Peyer's patch (tissue), 4 donors: ENCODE results near the gene LHFPL2. TPM values are rescaled to one million over a fixed set of nuclear protein-coding genes. Genes with fewer than 3 reads are reported as not detected.

Source experiments
- DNase-seq, 3 donors: peaks; one replicate each; pipeline ENCODE4 v3.0.0-alpha.2; 2017 to 2019
- H3K27ac ChIP-seq, 4 donors: fragments of 200-600 bp; sonication (generic); one replicate each; pipeline ENCODE4 v1.5.1; 2016 to 2019
- H3K27me3 ChIP-seq, 2 donors: fragments of 200-600 bp; sonication (generic); one replicate each; pipeline ENCODE4 v1.5.1; 2019
- H3K36me3 ChIP-seq, 3 donors: fragments of 200-600 bp; sonication (generic); one replicate each; pipeline ENCODE4 v1.5.1; 2016 to 2019
- H3K4me1 ChIP-seq, 4 donors: fragments of 200-600 bp; sonication (generic); one replicate each; pipeline ENCODE4 v1.5.1; 2016 to 2019
- H3K4me3 ChIP-seq, 4 donors: fragments of 200-600 bp; sonication (generic); 1 replicate in 3 of 4; 2 replicates in 1 of 4; pipeline ENCODE4 v1.5.1; 2016 to 2019; ENCODE audit warnings: mild to moderate bottlenecking in 1 of 4
- H3K9me3 ChIP-seq, 4 donors: fragments of 200-600 bp; sonication (generic); one replicate each; pipeline ENCODE4 v1.5.1; 2016 to 2019; ENCODE audit warnings: mild to moderate bottlenecking in 1 of 4
- POLR2A ChIP-seq, 2 donors: fragments of 450-650 bp; IDR thresholded peaks; one replicate each; pipeline ENCODE4 v1.5.1; 2017; ENCODE audit warnings: antibody characterized with exemption in 2 of 2, mild to moderate bottlenecking in 2 of 2, moderate library complexity in 2 of 2
- total RNA-seq, 4 donors: library from RNA; depleted of rRNA; stranded (reverse); fragments of >200 nt; gene quantifications; one replicate each; pipeline ENCODE4 v1.1.0, GENCODE V29; 2016
- TF ChIP-seq, protein P1 (sequence below), 6 experiments: fragments of 450-650 bp in 4 of 6; fragments of 200-600 bp in 2 of 6; sonication (generic) in 1 of 6; IDR thresholded peaks; one replicate each; pipeline ENCODE4 v1.5.1; 2017 to 2019; ENCODE audit warnings: antibody characterized with exemption in 6 of 6, mild to moderate bottlenecking in 3 of 6, moderate library complexity in 1 of 6

Gene LHFPL2
- total RNA-seq, 4 donors from 2014 or later = 22.3 to 63.4 (median 55.7) TPM

DNA sequence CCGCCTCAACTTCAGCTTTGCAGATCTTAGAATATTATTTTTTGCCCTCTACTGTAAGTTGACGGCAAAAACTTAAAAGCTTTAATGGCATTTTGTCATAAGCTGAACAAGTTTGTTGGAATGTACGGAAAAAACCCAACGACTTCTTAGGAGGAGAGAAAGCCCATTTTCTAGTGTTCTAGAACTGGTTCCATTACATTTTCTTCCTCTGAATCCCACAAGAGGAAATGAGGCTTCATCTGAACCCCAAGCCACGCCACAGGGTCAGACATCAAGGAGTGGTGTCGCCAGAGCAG, 113.7 kb downstream of the LHFPL2 start:
- TF ChIP-seq, protein P1, sequence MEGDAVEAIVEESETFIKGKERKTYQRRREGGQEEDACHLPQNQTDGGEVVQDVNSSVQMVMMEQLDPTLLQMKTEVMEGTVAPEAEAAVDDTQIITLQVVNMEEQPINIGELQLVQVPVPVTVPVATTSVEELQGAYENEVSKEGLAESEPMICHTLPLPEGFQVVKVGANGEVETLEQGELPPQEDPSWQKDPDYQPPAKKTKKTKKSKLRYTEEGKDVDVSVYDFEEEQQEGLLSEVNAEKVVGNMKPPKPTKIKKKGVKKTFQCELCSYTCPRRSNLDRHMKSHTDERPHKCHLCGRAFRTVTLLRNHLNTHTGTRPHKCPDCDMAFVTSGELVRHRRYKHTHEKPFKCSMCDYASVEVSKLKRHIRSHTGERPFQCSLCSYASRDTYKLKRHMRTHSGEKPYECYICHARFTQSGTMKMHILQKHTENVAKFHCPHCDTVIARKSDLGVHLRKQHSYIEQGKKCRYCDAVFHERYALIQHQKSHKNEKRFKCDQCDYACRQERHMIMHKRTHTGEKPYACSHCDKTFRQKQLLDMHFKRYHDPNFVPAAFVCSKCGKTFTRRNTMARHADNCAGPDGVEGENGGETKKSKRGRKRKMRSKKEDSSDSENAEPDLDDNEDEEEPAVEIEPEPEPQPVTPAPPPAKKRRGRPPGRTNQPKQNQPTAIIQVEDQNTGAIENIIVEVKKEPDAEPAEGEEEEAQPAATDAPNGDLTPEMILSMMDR (IDR thresholded peaks at IDR 0.05) = no peak
- TF ChIP-seq POLR2A (IDR thresholded peaks at IDR 0.05) = no peak
- no peak for DNase-seq
- Histone ChIP-seq H3K36me3 (no peaks in the 10 kb centered on the region), H3K9me3 (no peaks in the 10 kb centered on the region), H3K4me1 (no peaks in the 10 kb centered on the region), H3K4me3 (no peak overlapping the region), H3K27ac (peak overlapping the region in 2 of 4 donors; percentile 56 to 57), H3K27me3 (no peaks in the 10 kb centered on the region)

DNA sequence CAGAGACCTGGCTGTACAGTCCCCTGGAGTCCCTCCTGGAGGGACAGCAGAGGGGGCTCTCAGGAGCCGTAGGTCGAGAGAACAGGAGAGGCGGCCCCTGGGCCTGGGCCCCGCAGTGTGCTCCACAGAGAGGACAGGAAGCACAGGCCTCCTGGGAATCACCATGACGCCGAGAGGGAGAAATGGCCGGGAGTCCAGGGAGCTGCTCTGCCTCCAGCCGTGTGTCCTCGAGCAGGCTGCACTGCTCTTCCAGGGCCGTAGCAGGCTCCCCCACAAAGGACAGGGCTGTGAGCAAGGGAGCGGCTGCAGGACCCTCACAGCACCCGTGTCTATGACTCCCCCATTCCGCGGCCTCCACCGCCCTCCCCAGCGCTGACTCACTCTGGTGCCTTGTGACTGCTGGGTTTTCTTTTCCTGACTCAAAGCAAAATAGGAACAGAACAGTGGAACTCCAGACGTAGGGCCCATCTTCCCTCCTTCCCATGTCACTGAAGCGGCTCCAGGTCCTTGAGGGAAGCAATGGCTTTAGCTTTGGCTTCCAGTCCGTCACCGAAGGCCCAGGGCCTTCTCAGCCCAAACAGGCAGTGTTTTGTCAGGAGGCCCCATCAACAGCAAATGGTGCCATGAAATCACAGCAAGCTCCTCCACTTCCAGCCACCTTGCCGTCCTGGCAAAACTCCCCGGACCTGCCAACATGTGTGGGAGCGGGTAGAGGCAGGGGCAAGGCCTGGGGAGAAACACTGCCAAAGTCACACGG, 114.2 kb downstream of the LHFPL2 start:
- Histone ChIP-seq H3K4me1 (no peaks in the 10 kb centered on the region), H3K9me3 (no peaks in the 10 kb centered on the region), H3K27ac (peak overlapping the region in 3 of 4 donors; percentile 29 to 57 (median 56)), H3K36me3 (no peaks in the 10 kb centered on the region), H3K27me3 (no peaks in the 10 kb centered on the region), H3K4me3 (no peak overlapping the region)
- no peak for DNase-seq
- TF ChIP-seq, protein P1 (IDR thresholded peaks at IDR 0.05) = no peak
- no peak for TF ChIP-seq POLR2A (IDR thresholded peaks at IDR 0.05)

DNA sequence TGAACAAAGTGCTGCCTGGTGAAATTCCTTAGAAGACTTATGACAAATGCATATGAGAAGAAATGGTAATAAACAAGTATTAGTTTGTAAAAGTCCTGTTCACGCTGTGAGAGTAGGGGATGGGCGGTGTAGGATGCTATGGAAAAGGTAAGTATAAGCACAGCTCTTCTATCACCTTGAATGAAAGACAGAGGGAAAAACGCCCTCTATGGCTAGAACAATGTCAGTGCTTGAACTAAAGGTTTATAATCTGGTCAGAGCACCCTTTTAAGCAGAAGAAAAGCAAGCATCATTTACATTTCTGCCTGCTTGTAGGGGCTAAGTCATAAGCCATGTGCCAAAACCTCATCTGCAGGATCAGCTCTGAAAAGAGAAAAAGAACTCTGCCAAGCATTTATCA, 115.2 kb downstream of the LHFPL2 start:
- H3K9me3 ChIP-seq = no peaks in the 10 kb centered on the region
- no peak overlapping the region for H3K27ac ChIP-seq
- no peaks in the 10 kb centered on the region for H3K36me3 ChIP-seq
- DNase-seq = no peak
- no peaks in the 10 kb centered on the region for H3K27me3 ChIP-seq
- no peaks in the 10 kb centered on the region for H3K4me1 ChIP-seq
- H3K4me3 ChIP-seq = no peak overlapping the region
- TF ChIP-seq POLR2A (IDR thresholded peaks at IDR 0.05) = no peak
- TF ChIP-seq, protein P1 (IDR thresholded peaks at IDR 0.05) = peak in 3 of 6 experiments; percentile 31 to 49 (median 39)

DNA sequence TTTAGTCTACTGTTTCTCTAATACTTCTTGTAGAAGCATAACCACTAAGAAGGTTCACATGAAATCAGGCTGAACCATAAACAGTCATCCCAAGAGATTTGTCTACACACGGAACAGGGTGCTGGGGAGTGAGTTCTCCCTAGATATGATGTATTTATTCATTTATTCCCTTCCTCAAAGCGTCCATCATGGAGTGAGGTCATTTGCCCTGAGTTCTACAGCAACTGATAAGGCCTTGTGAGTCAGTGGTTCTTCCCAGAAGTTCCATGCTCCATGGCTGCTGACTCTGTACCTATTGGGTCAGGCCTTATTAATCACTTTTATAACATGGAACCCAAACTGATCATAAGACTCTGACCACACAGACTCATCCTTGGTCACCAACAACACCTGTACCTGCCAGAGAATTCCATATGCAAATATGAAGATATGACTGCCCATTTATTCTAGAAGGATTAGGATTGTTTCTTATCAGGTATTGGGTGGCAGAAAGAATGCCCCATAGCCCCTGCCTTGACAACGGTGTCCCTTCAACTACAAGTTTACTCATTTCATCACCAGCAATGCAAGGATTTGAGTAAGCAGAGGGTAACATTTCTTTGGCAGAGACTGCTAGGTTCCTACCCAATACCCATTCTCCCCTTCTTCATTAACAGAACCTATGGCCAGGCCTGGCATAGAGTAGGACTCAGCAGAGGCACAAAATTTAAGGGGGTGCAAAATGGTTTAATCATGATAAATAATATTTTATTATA, 118.1 kb downstream of the LHFPL2 start:
- Histone ChIP-seq H3K27ac (peak overlapping the region in 2 of 4 donors; percentile 56 to 57), H3K27me3 (no peaks in the 10 kb centered on the region), H3K4me1 (peaks cover 0 to 16% (median 0%) of the 10 kb centered on the region in 4 donors), H3K36me3 (no peaks in the 10 kb centered on the region), H3K9me3 (no peaks in the 10 kb centered on the region), H3K4me3 (no peak overlapping the region)
- no peak for DNase-seq
- TF ChIP-seq, protein P1 (IDR thresholded peaks at IDR 0.05) = no peak

DNA sequence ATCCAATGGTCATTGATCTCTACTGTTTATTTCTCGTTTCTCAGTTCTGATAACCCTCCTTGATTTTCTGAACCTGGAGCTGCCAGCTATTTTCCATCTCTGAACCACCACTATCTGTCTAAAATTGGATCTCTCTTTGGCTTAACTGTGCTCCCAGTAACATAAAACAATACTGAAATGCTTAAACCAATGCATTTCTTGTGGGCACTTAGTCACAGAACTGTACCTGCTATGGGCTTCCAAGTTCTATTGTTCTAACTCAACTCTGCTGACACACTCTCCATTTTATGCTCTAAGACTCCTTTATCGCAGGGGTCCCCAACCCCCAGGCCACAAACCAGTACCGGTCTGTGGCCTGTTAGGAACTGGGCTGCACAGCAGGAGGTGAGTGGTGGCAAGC, 120.6 kb downstream of the LHFPL2 start:
- H3K27me3 ChIP-seq = no peaks in the 10 kb centered on the region
- no peak overlapping the region for H3K4me3 ChIP-seq
- TF ChIP-seq, protein P1 (IDR thresholded peaks at IDR 0.05) = no peak
- H3K27ac ChIP-seq = peak overlapping the region in 3 of 4 donors; percentile 44 to 83 (median 48)
- peaks cover 0 to 26% (median 2%) of the 10 kb centered on the region in 4 donors for H3K4me1 ChIP-seq
- H3K36me3 ChIP-seq = no peaks in the 10 kb centered on the region
- no peaks in the 10 kb centered on the region for H3K9me3 ChIP-seq
- DNase-seq = no peak
